Ovary (tissue), 3 donors: ENCODE measurements around the gene POLR3GL.

Experiments
- POLR2A ChIP-seq: fragments of 450-650 bp; IDR thresholded peaks from one replicate; pipeline ENCODE4 v1.6.1; 2017; ENCODE audit warnings: antibody characterized with exemption, mild to moderate bottlenecking, moderate library complexity
- TF ChIP-seq, protein P1 (sequence below), 3 donors: fragments of 450-650 bp in 2 of 3; fragments of 200-600 bp in 1 of 3; IDR thresholded peaks; one replicate each; pipeline versions ENCODE4 v1.5.1 to v1.8.0; 2016 to 2022; ENCODE audit warnings: antibody characterized with exemption in 3 of 3, mild to moderate bottlenecking in 1 of 3
- donor health status: DM: no; HTN: no; CAD: no.

GRCh38 chr1:145997016-145997717, 32.7 kb downstream of the POLR3GL start:
- TF ChIP-seq, protein P1, sequence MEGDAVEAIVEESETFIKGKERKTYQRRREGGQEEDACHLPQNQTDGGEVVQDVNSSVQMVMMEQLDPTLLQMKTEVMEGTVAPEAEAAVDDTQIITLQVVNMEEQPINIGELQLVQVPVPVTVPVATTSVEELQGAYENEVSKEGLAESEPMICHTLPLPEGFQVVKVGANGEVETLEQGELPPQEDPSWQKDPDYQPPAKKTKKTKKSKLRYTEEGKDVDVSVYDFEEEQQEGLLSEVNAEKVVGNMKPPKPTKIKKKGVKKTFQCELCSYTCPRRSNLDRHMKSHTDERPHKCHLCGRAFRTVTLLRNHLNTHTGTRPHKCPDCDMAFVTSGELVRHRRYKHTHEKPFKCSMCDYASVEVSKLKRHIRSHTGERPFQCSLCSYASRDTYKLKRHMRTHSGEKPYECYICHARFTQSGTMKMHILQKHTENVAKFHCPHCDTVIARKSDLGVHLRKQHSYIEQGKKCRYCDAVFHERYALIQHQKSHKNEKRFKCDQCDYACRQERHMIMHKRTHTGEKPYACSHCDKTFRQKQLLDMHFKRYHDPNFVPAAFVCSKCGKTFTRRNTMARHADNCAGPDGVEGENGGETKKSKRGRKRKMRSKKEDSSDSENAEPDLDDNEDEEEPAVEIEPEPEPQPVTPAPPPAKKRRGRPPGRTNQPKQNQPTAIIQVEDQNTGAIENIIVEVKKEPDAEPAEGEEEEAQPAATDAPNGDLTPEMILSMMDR (IDR thresholded peaks at IDR 0.05) = no peak
- no peak for TF ChIP-seq POLR2A
